ENCODE data around the gene ISLR2.
"Not testable (repeated sequence)": the region's sequence is repeated elsewhere in the genome, so short reads cannot be mapped to it uniquely, and the experiment has no call there.

DNA sequence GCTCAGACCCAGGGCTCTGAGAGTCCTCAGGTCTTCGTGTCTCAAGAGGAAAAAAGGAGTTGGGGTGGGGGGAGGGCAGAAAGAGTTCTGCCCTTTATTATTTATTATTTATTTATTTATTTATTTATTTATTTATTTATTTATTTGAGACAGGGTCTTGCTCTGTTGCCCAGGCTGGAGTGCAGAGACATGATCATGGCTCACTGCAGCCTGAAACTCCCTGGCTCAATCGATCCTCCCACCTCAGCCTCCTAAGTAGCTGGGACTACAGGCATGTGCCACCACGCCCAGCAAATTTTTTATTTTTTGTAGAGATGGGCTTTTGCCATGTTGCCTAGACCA, 31.8 kb downstream of the ISLR2 start:
- TF ChIP-seq EZH2 (IDR thresholded peaks at IDR 0.05; ENCODE audit: insufficient read depth, poor library complexity, severe bottlenecking); EZH2phosphoT487 (IDR thresholded peaks at IDR 0.05; ENCODE audit: insufficient read depth, low read depth): not testable (repeated sequence)

Measured in GM23248 (cell line).